ENCODE results near the gene RABAC1.

- TF ChIP-seq, protein P1, sequence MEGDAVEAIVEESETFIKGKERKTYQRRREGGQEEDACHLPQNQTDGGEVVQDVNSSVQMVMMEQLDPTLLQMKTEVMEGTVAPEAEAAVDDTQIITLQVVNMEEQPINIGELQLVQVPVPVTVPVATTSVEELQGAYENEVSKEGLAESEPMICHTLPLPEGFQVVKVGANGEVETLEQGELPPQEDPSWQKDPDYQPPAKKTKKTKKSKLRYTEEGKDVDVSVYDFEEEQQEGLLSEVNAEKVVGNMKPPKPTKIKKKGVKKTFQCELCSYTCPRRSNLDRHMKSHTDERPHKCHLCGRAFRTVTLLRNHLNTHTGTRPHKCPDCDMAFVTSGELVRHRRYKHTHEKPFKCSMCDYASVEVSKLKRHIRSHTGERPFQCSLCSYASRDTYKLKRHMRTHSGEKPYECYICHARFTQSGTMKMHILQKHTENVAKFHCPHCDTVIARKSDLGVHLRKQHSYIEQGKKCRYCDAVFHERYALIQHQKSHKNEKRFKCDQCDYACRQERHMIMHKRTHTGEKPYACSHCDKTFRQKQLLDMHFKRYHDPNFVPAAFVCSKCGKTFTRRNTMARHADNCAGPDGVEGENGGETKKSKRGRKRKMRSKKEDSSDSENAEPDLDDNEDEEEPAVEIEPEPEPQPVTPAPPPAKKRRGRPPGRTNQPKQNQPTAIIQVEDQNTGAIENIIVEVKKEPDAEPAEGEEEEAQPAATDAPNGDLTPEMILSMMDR (IDR thresholded peaks at IDR 0.05; ENCODE audit: low read depth, low read length, poor library complexity, severe bottlenecking): no peak
- no peak for TF ChIP-seq EZH2phosphoT487 (IDR thresholded peaks at IDR 0.05; ENCODE audit: borderline replicate concordance, low read length)
These were observed 32.9 kb downstream of the RABAC1 start for GRCh38 chr19:41926028-41926762.

Measured in DOHH2 (cell line).